Measurements from ENCODE around the gene EZR.
A peak's percentile ranks its signal among the peaks of the same experiment; 100 is the strongest.

The EZR gene

DNA sequence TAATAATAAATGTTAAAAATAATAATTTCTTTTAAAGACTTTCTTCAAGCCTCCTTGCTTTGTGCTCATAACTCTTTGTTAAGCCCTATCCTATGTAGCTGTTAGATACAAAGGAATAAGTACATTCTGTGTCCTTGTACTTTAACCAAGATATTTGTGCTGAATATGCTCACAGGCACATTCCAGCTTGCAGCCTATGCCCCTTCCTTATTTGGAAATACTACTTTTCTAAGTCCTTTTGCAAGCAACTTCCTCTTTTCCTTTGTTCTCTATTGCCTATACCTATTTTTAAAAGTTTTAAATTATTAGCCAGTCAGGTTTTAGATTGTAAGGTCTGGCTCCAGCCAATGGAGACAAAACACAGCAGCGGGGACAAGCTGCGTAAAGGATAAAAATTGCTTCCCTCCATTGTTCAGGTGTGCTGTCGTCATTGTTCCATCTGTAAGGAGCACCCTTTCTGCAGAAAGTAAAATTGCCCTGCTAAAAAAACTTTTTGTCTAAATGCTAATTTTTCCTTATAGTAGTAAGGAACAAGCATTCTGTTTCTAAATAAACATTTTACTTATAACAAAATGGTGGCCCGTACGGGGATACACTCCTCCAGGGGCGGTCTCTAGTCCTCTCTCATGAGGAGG is 89.1 kb downstream of the EZR start:
- no peak for DNase-seq (ENCODE audit: low read depth)
- H3K4me3 ChIP-seq (replicated peaks; ENCODE audit: low read depth, low read length) = no peak overlapping the region
- TF ChIP-seq, protein P1, sequence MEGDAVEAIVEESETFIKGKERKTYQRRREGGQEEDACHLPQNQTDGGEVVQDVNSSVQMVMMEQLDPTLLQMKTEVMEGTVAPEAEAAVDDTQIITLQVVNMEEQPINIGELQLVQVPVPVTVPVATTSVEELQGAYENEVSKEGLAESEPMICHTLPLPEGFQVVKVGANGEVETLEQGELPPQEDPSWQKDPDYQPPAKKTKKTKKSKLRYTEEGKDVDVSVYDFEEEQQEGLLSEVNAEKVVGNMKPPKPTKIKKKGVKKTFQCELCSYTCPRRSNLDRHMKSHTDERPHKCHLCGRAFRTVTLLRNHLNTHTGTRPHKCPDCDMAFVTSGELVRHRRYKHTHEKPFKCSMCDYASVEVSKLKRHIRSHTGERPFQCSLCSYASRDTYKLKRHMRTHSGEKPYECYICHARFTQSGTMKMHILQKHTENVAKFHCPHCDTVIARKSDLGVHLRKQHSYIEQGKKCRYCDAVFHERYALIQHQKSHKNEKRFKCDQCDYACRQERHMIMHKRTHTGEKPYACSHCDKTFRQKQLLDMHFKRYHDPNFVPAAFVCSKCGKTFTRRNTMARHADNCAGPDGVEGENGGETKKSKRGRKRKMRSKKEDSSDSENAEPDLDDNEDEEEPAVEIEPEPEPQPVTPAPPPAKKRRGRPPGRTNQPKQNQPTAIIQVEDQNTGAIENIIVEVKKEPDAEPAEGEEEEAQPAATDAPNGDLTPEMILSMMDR (IDR thresholded peaks at IDR 0.05; ENCODE audit: low read length, missing control alignments) = no peak

DNA sequence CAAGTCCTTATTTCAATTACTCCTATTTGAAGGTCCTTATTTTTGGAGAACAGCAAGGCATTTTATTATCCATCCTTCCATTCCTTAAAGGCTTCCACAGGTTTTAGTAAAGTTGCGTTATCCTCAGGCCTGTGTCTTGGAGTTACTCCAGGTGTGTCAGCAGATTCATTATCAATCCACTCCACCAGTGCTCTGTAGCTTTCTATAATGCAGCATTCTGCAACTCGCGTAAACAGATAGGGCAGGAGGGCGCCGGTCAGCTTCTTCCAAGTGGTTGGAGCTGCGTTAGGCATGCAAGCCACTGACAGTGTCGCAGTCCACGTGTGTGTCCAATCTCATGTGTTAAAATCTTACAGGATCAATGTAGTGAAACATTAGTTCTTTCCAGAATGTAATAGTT is 93.5 kb downstream of the EZR start:
- no peak overlapping the region for H3K4me3 ChIP-seq (replicated peaks; ENCODE audit: low read depth, low read length)
- no peak for DNase-seq (ENCODE audit: low read depth)
- TF ChIP-seq, protein P1 (IDR thresholded peaks at IDR 0.05; ENCODE audit: low read length, missing control alignments) = no peak

DNA sequence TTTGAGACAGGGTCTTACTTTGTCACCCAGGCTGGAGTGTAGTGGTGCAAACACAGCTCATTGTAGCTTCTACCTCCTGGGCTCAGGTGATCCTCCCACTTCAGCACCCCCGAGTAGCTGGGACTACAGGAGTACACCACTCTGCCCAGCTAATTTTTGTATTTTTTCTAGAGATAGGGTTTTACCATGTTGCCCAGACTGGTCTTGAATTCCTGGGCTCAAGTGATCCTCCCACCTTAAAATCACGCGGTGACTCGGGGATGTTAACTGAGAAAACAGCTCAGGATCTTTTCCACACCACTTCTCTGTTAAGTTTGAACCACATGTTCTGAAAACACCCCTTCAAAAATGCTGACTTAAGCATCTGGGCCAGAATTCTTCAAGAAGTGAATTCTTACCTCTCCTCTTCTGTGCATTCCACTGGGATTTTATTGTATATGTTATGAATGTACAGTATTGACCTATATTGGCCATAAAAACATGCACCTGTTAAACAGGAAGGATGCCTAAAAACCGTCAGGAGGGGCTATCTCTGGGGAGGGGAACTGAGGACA is 96.9 kb downstream of the EZR start:
- no peak overlapping the region for H3K4me3 ChIP-seq (replicated peaks; ENCODE audit: low read depth, low read length)
- no peak for DNase-seq (ENCODE audit: low read depth)
- TF ChIP-seq, protein P1 (IDR thresholded peaks at IDR 0.05; ENCODE audit: low read length, missing control alignments) = no peak

DNA sequence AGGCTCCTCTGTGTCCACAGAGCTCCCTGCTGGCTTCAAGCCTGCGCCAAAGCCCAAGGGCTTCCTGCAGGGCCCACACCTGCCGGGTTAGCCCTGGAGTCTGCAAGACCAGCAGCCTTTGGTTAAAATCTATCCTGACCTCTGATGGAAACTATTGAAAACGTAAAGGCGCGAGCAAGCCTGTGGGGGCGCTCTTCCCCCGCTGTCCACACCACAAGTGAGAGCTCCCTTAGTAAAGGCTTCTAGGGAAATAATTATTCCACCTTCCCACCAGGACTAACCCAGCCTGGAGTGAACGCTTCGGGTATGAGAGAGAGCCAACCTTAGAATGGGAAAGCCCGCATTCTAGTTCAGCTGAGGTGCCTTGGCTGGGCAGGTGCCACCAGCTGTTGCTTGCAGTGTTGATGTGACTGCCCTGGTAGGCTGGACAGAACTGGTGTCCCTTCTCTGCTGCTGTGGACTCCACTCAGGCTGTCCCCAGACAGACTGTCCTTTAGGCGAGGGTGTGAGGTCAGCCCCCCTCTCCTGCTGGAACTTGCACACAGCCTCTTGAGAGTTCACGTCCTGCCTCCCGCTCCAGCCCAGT is 100.6 kb downstream of the EZR start:
- H3K4me3 ChIP-seq (replicated peaks; ENCODE audit: low read depth, low read length) = no peak overlapping the region
- TF ChIP-seq, protein P1 (IDR thresholded peaks at IDR 0.05; ENCODE audit: low read length, missing control alignments) = peak; percentile 62
- peak; percentile 43 for DNase-seq (ENCODE audit: low read depth)

DNA sequence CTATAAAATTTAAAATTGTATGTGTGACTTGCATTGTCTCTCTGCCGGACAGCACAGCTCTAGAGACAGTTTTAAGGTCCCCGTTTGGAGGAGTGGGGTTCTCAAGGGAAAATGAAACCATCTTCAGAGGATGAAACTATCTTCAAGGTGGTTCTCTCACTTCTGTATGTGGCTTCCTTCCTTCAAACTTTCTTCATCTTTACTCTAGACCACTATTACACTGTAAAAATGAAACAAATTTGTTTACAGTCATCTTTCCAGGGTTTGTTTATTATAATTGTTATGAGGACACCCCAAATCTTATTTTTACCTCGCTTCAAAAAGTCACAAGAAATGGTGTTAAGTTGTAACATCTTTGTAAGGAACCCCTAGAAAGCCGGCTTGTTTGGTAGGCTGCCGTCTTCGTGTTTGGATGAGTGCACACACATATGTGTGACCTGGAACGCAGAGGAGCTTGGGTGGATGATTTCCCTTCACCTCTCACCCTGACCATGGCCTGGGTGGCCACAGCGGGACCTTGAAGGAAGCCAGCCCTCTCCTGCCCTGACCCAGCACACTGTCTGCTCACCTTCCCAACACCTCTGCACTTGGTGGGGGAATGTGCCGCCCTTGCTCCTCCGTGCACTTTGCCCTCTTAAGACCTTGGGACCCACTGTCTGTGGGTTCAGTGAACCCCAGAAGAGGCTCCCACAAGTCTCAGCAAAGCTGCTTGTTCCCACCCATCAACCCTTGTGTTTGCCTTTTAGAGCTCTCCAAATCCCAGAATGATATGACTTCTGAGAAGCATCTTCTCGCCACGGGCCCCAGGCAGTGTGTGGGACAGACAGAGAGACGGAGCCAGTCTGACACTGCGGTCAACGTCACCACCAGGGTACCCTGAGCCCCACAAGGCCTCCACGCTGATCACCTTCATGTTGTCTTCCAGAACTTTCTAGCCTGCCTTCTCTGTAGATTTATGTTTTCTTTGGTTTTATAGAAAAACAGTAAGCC is 101.5 kb downstream of the EZR start:
- H3K4me3 ChIP-seq (replicated peaks; ENCODE audit: low read depth, low read length) = no peak overlapping the region
- no peak for DNase-seq (ENCODE audit: low read depth)
- TF ChIP-seq, protein P1 (IDR thresholded peaks at IDR 0.05; ENCODE audit: low read length, missing control alignments) = no peak
